Psoas muscle (tissue), 8 donors: ENCODE results near the gene LSMEM2. TPM values are rescaled to one million over a fixed set of nuclear protein-coding genes. Genes with fewer than 3 reads are reported as not detected.

Experiments
- ATAC-seq, 4 donors: fragments of 200-7000 bp; cut with Tn5 transposase; one replicate each; pipeline ENCODE4 v1.9.1; 2020; ENCODE audit warnings: moderate library complexity in 3 of 4, mild to moderate bottlenecking in 2 of 4
- DNase-seq, 2 donors: peaks; one replicate each; pipeline ENCODE4 v3.0.0-alpha.2; 2020
- H3K27ac ChIP-seq: fragments of 200-600 bp; one replicate; pipeline ENCODE4 v1.8.0; 2022
- H3K27me3 ChIP-seq, 3 donors: fragments of 200-600 bp in 1 of 3; one replicate each; pipeline versions ENCODE4 v1.6.1 to v1.8.0; 2013 to 2022; ENCODE audit warnings: low read length in 2 of 3, mild to moderate bottlenecking in 2 of 3, moderate library complexity in 1 of 3; ENCODE audit not compliant: insufficient read depth in 3 of 3
- H3K36me3 ChIP-seq, 2 donors: fragments of 200-600 bp in 1 of 2; one replicate each; pipeline versions ENCODE4 v1.6.1 to v1.8.0; 2013 to 2022; ENCODE audit warnings: low read depth in 1 of 2, mild to moderate bottlenecking in 1 of 2, moderate library complexity in 1 of 2; ENCODE audit not compliant: insufficient read depth in 1 of 2
- H3K4me1 ChIP-seq: fragments of 200-600 bp; one replicate; pipeline ENCODE4 v1.8.0; 2022
- H3K4me3 ChIP-seq: fragments of 200-600 bp; one replicate; pipeline ENCODE4 v1.8.0; 2022; ENCODE audit warnings: mild to moderate bottlenecking
- H3K9me3 ChIP-seq: fragments of 200-600 bp; one replicate; pipeline ENCODE4 v1.8.0; 2022
- WGBS, 3 donors: extraction: QIAGEN DNeasy Blood & Tissue Kit; methylation state at CpG; one replicate each; pipeline versions ENCODE4 v1.1.6 to v1.1.7; 2013; 5-methylcytosine and 5-hydroxymethylcytosine counted together
- intact Hi-C, 2 donors: fragments of 100-400 bp; cut with DNase I; formaldehyde crosslinking; loops; one replicate each; pipeline versions ENCODE4 v1.11.0 to v1.14.2; 2022
- polyA plus RNA-seq, 3 donors: library from polyadenylated mRNA; stranded (reverse); fragments of 200-250 nt; gene quantifications; one replicate each; pipeline ENCODE4 v1.2.3, GENCODE V29; 2013
- total RNA-seq, 4 donors: library from RNA; stranded (reverse); fragmentation: NEBNext Ultra II Directional in 2 of 4; extraction: Animal tissue kit (Norgen Biotek cat#: 25700) in 2 of 4; gene quantifications; one replicate each; pipeline versions ENCODE4 v1.2.1 to v1.2.4, GENCODE V29; 2021 to 2023
- TF ChIP-seq, protein P1 (sequence below): fragments of 200-600 bp; IDR thresholded peaks from one replicate; pipeline ENCODE4 v1.8.0; 2022; ENCODE audit warnings: antibody characterized with exemption
- donor health status: healthy with polysubstance abuse.
- donor health status: DM: no; HTN: no; CAD: no; lungs with moderate emphysema.
- donor health status: Bipolar disorder and iron deficiency.
- donor health status: healthy.
- donor health status: DM: yes; HTN: yes; CAD: no.
- donor health status: DM: no; HTN: no; CAD: no.
- donor health status: DM: no; HTN: no; CAD: no.
- donor health status: DM: yes; HTN: yes; CAD: no.

Gene LSMEM2
- total and polyA plus RNA-seq, 7 donors: 0.61 to 13.1 (median 1.1) TPM

DNA sequence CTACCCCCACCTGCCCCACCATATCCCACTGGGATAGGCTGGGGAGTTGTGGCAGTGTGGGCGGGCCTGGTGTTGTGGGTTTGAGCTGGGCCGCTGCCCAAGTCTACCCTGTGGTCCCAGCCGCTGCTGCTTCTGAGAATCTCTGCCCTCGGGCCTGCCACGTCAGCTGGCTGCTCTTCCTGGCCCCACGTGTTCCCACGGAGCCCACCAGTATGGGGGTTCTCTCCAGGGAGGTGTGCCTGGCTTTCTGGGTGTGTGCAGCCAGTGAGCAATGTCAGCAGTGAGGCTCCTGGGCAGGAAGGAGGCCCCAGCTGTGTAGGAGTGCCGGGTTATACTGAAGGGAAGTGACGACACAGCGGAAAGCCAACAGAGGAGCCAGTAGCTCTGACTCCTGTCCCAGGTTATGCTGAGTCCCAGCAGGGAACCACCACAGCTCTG, 32.4 kb upstream of the LSMEM2 start:
- DNase-seq: peak in 1 of 2 donors; percentile 51
- H3K4me3 ChIP-seq: peak overlapping the region; percentile 82
- intact Hi-C loops: loop anchor here (2.0 kb wide), 1 partner anchor 20 kb away; no protein-coding TSS in a partner anchor

GRCh38 chr3:50248387-50248786, 30.5 kb upstream of the LSMEM2 start:
- Histone ChIP-seq H3K4me1 (peaks cover 72% of the 10 kb centered on the region), H3K27me3 (no peaks in the 10 kb centered on the region), H3K36me3 (peaks cover 0 to 14% of the 10 kb centered on the region in 2 donors), H3K4me3 (peak overlapping the region; percentile 11), H3K27ac (peak overlapping the region; percentile 66), H3K9me3 (no peaks in the 10 kb centered on the region)
- WGBS, 3 donors: 32 to 38% (median 33%) methylated on average over 2 to 3 of the region's 3 CpGs
- peak in 1 of 2 donors; percentile 46 for DNase-seq
- ATAC-seq: peak in 3 of 4 donors; percentile 28 to 33 (median 29)
- intact Hi-C loops: no loop called here
- TF ChIP-seq, protein P1, sequence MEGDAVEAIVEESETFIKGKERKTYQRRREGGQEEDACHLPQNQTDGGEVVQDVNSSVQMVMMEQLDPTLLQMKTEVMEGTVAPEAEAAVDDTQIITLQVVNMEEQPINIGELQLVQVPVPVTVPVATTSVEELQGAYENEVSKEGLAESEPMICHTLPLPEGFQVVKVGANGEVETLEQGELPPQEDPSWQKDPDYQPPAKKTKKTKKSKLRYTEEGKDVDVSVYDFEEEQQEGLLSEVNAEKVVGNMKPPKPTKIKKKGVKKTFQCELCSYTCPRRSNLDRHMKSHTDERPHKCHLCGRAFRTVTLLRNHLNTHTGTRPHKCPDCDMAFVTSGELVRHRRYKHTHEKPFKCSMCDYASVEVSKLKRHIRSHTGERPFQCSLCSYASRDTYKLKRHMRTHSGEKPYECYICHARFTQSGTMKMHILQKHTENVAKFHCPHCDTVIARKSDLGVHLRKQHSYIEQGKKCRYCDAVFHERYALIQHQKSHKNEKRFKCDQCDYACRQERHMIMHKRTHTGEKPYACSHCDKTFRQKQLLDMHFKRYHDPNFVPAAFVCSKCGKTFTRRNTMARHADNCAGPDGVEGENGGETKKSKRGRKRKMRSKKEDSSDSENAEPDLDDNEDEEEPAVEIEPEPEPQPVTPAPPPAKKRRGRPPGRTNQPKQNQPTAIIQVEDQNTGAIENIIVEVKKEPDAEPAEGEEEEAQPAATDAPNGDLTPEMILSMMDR: no peak

More for the DNA sequence above, 32.4 kb upstream of the LSMEM2 start:
- WGBS, 3 donors: 22 to 33% (median 30%) methylated on average over 7 to 10 of the region's 10 CpGs
- peak overlapping the region; percentile 80 for H3K27ac ChIP-seq
- peaks cover 69% of the 10 kb centered on the region for H3K4me1 ChIP-seq
- H3K36me3 ChIP-seq: no peaks in the 10 kb centered on the region
- H3K27me3 ChIP-seq: no peaks in the 10 kb centered on the region
- no peaks in the 10 kb centered on the region for H3K9me3 ChIP-seq
- TF ChIP-seq, protein P1: no peak
- ATAC-seq: peak; percentile 12 to 29 (median 21)

DNA sequence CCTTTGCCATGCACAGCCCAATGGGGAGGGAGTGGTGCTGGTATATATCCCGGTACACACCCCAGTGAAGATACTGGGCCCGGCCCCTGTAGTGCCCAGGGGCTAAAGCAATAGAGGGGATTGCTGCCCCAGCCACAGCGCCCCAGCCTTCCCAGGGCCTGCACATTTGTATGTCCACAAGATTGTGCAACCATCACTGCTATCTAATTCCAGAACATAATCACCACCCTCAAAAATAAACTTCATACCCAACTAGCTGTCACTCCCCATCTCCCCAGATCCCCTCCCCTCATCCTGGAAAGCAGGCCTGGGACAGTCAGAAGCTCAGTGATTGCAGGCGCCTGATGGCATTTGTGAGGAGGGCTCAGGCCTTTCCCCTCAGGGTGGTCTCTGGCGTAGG, 29.4 kb upstream of the LSMEM2 start:
- intact Hi-C loops: no loop called here

DNA sequence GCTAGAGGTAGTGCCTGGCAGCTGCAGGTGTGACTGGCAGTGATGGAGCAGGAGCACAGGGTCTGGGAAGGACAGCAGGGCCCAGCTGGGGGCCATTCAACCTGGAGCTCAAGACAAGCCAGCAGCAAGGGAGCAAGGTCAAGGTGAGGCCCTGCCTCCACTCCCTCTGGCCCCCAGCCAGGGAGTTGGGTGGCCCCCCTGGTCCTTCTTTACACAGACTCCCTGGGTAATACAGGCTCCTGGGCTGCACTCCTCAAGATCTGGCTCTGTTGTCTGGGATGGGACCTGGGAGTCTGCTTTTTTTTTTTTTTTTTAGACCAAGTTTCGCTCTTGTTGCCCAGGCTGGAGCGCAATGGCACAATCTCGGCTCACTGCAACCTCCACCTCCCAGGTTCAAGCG, 28.4 kb upstream of the LSMEM2 start:
- ATAC-seq: no peak
- no peak overlapping the region for H3K4me3 ChIP-seq
- no peaks in the 10 kb centered on the region for H3K27me3 ChIP-seq
- intact Hi-C loops: no loop called here
- no peaks in the 10 kb centered on the region for H3K9me3 ChIP-seq
- TF ChIP-seq, protein P1: no peak
- no peak for DNase-seq
- 81 to 86% (median 83%) methylated on average over 4 of the region's 4 CpGs for WGBS, 3 donors
- H3K4me1 ChIP-seq: peaks cover 70% of the 10 kb centered on the region
- no peak overlapping the region for H3K27ac ChIP-seq
- peaks cover 0 to 21% of the 10 kb centered on the region in 2 donors for H3K36me3 ChIP-seq

More for the DNA sequence above, 29.4 kb upstream of the LSMEM2 start:
- TF ChIP-seq, protein P1: no peak
- H3K4me3 ChIP-seq: no peak overlapping the region
- H3K27ac ChIP-seq: peak overlapping the region; percentile 66
- peaks cover 77% of the 10 kb centered on the region for H3K4me1 ChIP-seq
- H3K9me3 ChIP-seq: no peaks in the 10 kb centered on the region
- peaks cover 0 to 15% of the 10 kb centered on the region in 2 donors for H3K36me3 ChIP-seq
- ATAC-seq (peak in 1 of 4 donors; percentile 34), DNase-seq (no peak)
- H3K27me3 ChIP-seq: no peaks in the 10 kb centered on the region
- 85 to 95% (median 88%) methylated on average over 5 of the region's 5 CpGs for WGBS, 3 donors

GRCh38 chr3:50251220-50251619, 27.7 kb upstream of the LSMEM2 start:
- Histone ChIP-seq H3K27ac (peak overlapping the region; percentile 10), H3K4me3 (no peak overlapping the region), H3K27me3 (no peaks in the 10 kb centered on the region), H3K36me3 (peaks cover 0 to 28% of the 10 kb centered on the region in 2 donors), H3K9me3 (no peaks in the 10 kb centered on the region), H3K4me1 (peaks cover 67% of the 10 kb centered on the region)
- intact Hi-C loops: no loop called here
- TF ChIP-seq, protein P1: no peak
- 80 to 85% (median 83%) methylated on average over 8 of the region's 8 CpGs for WGBS, 3 donors
- DNase-seq (no peak), ATAC-seq (peak in 1 of 4 donors; percentile 19)
